RKO (cell line): Measurements from ENCODE around the gene RAB31.
"Not testable (repeated sequence)": the region's sequence is repeated elsewhere in the genome, so short reads cannot be mapped to it uniquely, and the experiment has no call there.

Source experiments
- DNase-seq: peaks from one replicate; pipeline ENCODE4 v3.0.0-alpha.2; 2016; ENCODE audit warnings: low spot score

The RAB31 gene

DNA sequence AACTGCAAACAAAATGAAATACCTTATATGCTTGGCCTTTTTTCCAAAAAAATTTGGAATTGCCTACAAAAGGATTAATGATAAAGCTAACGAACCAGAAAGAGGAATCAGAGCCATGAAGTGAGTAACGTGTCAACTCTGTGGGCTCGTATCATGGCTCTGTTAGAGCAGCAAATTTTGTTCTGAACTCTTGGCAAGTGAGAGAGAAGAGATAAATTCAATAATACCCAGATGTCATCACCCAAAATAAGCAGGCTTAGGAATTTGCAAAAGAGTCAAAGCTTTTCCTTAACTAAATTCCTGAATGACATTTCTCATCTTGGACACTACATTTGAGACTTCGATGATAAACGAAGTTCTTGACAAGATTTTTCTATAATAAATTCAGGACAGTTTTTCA, 182.1 kb downstream of the RAB31 start:
- no peak for DNase-seq

DNA sequence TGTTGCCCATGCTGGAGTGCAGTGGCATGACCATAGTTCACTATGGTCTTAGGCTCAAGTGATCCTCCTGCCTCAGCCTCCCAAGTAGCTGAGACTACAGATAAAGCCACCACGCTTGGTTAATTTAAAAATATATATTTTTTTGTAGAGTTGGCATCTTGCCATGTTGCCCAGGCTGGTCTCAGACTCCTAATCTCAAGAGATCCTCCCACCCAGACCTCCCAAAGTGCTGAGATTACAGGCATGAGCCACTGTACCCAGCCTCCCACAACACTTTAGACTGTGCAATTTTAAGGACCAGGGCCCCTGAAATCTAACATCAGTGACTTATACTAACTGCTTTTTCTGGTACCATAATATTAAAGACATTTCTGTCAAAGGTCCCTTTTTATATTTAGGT, 182.9 kb downstream of the RAB31 start:
- no peak for DNase-seq

DNA sequence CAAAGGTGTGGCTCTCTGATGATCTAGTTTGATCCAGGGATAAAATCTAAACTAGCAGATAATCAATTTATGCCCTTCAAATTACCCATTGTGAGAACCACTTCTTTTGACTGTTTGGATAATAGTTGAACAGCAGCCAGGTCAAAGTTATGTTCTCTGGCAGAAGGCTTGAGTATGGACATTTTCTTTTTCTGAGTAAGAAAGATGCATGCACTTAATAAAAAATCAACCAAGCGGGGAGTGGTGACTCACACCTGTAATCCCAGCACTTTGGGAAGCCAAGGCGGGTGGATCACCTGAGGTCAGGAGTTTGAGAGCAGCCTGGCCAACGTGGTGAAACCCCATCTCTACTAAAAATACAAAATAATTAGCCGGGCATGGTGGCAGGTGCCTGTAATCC, 183.4 kb downstream of the RAB31 start:
- DNase-seq, result not testable (repeated sequence)

DNA sequence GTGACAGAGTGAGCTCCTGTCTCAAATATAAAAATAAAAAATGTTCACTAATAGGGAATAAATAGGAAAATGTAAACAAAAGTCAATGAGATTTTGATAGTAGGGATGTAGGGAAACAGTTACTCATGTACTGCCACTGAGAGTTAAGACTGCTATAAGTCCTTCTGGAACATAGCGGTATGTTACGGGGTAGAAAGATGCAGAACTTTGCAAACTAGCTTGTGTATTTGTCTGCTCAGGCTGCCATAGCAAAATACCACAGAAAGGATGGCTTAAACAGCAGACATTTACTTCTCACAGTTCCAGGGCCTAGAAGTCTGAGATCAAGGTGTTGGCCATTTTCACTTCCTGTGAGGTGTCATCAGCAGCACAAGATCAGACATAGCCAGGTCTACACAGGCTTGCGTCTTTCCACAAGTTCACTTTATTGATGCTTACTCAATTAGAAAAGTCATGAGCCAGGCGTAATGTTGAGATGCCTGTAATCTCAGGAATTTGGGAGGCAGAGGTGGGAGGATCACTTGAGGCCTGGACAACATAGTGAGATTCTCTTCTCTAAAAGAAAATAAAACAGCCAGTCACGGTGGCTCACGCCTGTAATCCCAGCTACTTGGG, 186.5 kb downstream of the RAB31 start:
- DNase-seq, result no peak

DNA sequence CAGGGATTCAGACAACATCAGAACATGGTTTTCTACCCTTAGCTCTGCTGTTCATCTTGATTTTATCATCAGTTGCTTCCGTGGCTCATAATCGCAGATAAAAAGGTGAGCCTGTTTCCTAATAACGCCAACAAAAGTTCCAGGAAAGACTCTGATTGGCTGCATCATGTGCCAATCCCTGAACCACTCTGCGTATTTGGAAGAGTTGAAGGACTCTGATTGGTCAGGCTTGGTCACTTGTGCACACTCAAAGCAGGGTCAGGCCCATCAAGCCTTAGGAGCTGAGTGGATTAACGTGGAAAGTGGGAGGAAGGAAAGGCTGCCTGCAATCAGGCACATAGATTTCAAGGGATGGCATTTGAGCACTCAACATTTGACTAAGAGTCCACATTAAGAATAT, 189.0 kb downstream of the RAB31 start:
- DNase-seq, result no peak

DNA sequence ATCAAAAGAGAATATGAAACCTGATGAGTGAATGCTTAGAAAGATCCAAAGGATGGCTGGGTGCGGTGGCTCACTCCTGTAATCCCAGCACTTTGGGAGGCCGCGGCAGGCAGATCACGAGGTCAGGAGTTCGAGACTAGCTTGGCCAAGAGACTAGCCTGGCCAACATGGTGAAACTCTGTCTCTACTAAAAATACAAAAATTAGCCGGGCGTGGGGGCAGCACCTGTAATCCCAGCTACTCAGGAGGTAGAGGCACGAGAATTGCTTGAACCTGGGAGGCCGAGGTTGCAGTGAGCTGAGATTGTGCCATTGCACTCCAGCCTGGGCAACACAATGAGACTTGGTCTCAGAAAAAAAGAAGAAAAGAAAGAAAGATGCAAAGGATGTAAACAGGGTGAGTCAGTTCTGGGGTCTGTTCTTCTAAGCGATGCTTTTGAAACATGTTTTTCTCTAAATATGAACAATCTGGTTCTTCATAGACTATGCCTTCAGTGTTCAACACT, 189.7 kb downstream of the RAB31 start:
- not testable (repeated sequence) for DNase-seq

DNA sequence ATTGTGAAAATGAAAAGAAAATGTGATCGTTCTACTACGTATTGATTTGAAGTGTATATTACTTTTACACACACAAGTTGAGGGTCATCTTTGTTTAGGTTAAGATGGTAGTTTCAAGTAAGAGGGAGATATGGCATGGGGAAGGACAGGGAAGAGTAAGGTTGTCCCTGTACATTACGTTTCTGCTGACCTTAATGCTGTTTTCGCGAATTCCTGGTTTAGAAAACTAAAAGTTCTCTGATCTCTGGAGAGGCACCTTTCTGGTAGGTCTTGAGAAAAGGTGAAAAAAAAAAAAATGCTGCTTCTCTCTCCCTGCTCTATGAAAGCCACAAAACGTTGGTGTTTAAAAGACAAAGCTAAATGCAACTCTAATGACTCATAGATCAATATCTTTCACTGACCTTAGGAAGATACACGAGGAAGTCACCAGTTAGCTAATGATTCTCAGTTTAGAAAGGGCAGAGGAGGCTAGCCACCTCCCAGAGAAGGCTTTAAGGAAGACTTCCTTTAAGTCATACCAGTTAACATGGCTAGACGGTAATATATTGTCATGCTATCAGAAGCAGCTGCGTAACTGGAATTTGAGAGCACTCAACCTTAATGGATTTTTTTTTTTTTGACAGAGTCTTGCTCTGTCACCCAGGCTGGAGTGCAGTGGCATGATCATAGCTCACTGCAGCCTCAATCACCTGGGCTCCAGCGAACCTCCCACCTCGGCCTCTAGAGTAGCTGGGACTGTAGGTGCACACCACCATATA, 190.9 kb downstream of the RAB31 start:
- no peak for DNase-seq

DNA sequence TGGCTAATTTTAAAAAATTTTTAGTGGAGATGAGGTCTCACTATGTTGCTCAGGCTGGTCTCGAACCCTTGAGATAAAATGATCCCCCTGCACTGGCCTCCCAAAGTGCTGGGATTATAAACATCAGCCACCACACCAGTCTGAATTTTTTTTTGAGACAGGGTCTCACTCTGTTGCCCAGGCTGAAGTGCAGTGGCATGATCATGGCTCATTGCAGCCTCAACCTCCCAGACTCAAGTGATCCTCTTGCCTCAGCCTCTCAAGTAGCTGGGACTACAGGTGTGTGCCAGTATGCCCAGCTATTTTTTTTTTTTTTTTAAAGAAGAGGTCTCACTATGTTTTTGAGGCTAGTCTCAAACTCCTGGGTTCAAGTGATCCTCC, 191.4 kb downstream of the RAB31 start:
- not testable (repeated sequence) for DNase-seq

DNA sequence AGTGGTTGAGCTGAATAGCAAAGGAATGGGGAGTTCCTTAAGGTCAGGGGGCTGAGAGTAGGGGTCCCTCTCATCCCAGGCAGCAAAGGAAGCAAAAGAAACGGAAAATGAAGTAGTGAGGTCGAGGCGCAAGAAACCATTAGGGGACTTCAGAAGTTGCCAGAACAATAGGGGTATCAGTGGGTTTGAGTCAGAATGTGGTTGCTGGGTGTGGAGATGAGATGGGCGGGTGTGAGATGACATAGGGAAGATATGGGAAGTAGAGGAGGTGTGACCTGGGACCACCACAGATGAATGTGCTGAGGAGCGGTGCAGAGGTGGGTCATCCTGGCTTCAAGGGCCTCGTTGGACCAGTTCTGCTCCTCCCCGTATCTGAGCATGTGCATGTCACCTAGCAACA, 192.6 kb downstream of the RAB31 start:
- no peak for DNase-seq

DNA sequence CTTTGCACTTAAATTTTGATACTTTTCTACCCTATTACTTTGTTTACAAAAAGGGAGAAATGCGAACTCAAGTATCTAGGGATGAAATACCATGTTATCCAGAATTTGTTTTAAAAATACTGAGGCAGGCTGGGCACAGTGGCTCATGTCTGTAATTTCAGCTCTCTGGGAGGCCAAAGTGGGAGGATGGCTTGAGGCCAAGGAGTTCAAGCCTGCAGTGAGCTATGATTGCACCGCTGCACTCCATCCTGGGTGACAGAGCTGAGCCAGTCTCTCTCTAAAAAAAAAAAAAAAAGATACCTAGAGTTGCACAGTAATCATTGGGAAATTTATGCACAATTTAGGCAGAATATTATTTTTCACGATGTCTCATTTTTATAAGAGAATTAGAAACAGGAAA, 193.3 kb downstream of the RAB31 start:
- no peak for DNase-seq

DNA sequence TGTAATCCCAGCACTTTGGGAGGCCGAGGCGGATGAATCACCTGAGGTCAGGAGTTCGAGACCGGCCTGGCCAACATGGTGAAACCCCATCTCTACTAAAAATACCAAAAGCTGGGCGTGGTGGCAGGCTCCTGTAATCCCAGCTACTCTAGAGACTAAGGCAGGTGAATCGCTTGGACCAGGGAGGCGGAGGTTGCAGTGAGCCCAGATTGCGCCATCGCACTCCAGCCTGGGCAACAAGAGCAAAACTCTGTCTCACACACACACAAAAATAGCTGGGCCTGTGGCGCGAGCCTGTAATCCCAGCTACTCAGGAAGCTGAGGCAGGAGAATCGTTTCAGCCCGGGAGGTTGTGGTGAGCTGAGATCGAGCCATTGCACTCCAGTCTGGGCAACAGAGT, 194.2 kb downstream of the RAB31 start:
- DNase-seq, result not testable (repeated sequence)

DNA sequence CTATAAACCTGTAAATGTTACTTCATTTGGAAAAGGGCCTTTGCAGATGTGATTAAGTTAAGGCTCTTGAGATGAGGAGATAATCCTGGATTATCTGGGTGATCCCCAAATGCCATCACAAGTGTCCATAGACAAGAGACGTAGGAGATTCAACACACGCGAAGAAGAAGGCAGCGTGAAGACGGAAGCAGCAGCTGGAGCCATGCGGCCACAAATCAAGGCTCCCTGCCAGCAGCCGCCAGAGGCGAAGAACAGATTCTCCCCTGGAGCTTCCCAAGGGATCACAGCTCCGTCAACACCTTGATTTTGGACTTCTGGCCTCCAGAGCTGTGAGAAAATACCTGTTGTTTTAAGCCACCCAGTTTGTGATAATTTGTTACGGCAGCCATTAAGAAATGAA, 194.7 kb downstream of the RAB31 start:
- no peak for DNase-seq

DNA sequence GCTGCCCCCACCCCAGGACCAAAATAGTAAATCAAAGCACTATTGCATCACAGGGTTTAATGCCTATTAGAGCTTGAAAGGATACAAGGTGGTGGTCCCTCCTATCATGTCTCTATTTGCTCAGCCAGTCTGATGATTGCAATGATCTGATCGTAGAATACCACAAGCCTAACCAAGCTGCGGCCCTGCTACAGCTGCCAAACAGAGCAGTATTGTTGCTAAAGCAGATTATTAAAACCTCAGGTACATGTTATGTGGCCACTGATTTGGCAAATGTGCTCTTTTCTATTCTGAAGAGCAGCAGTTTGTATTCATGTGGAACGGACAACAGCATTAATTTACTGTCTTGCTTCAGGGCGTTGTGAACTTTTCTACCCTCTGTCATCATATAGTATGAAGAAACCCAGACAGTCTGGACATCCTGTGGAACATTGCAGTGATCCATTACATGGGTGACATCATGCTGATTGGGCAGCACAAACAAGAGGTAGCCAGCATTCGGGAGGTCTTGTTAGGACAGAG, 197.4 kb downstream of the RAB31 start:
- DNase-seq, result no peak

DNA sequence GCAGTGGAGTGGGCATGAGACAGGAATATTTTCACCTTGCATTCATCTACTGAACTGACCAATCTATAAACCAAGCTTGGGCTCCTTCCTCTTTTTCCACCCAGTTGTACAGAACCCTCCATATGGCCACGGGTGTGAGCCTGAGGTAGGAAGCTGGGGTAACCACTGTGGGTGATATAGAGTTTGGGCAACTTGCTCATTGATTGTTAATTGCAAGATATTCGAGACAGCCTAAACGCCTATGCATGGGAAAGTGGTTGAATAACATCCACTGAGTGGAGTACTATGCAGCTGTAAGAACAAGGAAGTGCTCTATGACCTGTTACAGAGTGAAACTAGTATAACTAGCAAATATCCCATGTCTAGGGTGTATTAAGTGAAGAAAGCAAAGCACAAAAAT, 198.4 kb downstream of the RAB31 start:
- no peak for DNase-seq

DNA sequence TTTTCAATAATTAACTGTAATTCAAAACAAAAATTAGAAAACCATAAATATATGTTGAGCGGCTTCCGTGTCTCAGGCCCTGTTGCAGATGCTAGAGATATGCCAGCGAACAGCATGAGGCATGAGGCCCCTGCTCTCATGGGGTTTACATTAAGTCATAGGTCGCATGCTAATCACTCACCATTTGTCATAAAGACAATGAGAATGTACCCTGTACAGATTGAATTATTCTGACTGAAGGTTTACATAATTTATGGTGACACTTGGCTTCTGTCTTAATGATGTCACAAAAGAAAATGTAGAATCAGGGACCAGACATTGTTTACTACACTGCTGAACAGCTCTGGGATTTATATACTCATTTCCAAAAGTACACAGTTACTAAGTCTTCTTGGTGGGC, 199.8 kb downstream of the RAB31 start:
- DNase-seq, result no peak

DNA sequence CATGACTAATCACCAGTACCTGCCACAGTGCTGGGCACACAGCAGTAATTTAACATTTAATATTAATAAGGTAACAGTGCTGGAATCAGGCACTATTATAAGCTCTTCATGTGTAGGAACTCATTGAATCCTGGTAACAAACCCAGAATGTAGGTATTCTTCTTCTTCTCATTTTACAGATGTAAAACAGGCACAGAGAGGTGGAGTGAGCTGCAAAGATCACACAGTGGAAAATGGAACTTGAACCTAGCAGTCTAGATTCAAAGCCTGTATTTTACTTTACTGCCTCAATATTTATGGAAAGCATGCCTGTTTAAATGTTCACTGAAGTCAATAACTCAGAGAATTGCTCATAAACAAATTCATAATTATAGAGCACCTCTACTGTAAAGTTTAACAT, 202.0 kb downstream of the RAB31 start:
- DNase-seq, result no peak

DNA sequence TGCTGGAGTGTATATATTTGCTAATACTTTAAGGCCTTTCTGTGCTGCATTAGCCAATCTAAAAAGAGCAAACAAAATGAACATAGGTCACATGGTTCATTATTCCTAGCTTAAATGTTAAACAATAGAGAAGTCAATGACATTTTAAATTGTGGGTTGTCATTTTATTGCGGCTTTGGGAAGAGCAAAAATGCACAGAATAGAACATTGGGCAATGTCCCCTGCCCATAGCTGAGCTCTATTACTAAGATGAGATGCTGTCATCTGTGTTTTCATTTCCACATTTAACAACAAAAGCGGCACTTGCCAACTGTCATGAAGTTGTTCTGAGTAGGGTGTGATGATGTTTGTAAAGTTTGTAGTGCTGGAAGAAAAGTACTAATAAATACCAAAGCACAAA, 202.6 kb downstream of the RAB31 start:
- DNase-seq, result no peak

DNA sequence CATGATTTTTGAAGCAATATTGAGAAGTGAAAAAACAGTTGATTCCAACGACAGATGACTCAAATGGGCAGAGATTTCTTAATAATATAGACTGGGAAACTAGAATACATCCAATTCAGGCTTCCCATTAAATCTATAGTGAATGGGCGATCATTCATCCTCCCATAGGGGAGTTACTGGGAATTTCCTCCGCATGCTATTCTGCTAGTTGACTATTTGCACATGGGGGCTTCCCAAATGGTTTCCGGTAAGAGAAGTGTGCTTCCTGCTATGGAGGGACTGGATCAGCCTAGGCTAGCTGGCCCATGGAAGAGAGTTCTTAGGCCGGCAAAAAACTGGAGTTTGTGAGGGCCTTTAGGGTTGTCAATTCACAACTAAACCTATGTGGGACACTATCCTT, 203.1 kb downstream of the RAB31 start:
- DNase-seq, result no peak
